Transverse colon (tissue), 4 donors: Measurements from ENCODE around the gene ATP5ME. TPM values are rescaled to one million over a fixed set of nuclear protein-coding genes. Genes with fewer than 3 reads are reported as not detected.

Experiments used
- DNase-seq: peaks from one replicate; pipeline ENCODE4 v3.0.0-alpha.2; 2019
- H3K27ac ChIP-seq, 4 donors: fragments of 200-600 bp; sonication (generic); 2 replicates each; pipeline ENCODE4 v1.5.1; 2016 to 2018; ENCODE audit warnings: inconsistent platforms in 4 of 4
- H3K27me3 ChIP-seq: fragments of 200-600 bp; sonication (generic); 2 replicates; pipeline ENCODE4 v1.5.1; 2017; ENCODE audit warnings: inconsistent platforms
- H3K36me3 ChIP-seq, 4 donors: fragments of 200-600 bp; sonication (generic); 2 replicates each; pipeline ENCODE4 v1.5.1; 2017 to 2019; ENCODE audit warnings: inconsistent platforms in 4 of 4
- H3K4me1 ChIP-seq, 4 donors: fragments of 200-600 bp; sonication (generic); 2 replicates each; pipeline ENCODE4 v1.5.1; 2017 to 2020; ENCODE audit warnings: inconsistent platforms in 4 of 4
- H3K4me3 ChIP-seq, 4 donors: fragments of 200-600 bp; sonication (generic); 1 replicate in 1 of 4; 2 replicates in 3 of 4; pipeline versions ENCODE4 v1.5.1 to v1.6.1; 2017 to 2019; ENCODE audit warnings: inconsistent platforms in 4 of 4
- H3K9me3 ChIP-seq, 2 donors: fragments of 200-600 bp; sonication (generic); 2 replicates each; pipeline ENCODE4 v1.5.1; 2017 to 2019; ENCODE audit warnings: inconsistent platforms in 2 of 2
- EP300 ChIP-seq: sonication (generic); formaldehyde crosslinking; IDR thresholded peaks from one replicate; pipeline ENCODE4 v1.6.1; 2017; ENCODE audit warnings: antibody characterized with exemption, low read depth
- POLR2A ChIP-seq: fragments of 450-650 bp; IDR thresholded peaks from one replicate; pipeline ENCODE4 v1.6.1; 2016; ENCODE audit warnings: antibody characterized with exemption, mild to moderate bottlenecking, moderate library complexity
- POLR2AphosphoS5 ChIP-seq, 3 donors: sonication (generic); formaldehyde crosslinking; IDR thresholded peaks; one replicate each; pipeline ENCODE4 v1.6.1; 2016; ENCODE audit warnings: antibody characterized with exemption in 3 of 3
- WGBS, 2 donors: methylation state at CpG; one replicate each; pipeline ENCODE4 v1.1.5; 2018; ENCODE audit warnings: low coverage in 1 of 2; 5-methylcytosine and 5-hydroxymethylcytosine counted together
- in situ Hi-C, 4 donors: fragments of 200-750 bp; cut with MboI; loops; one replicate each; pipeline versions ENCODE4 v1.15.0 to v1.15.1; 2017; ENCODE audit warnings: low sequenced_read_pairs in 3 of 4, low pct_ligation_motif_present in 1 of 4, low pct_unique_long_range_greater_than_20kb in 1 of 4
- intact Hi-C: fragments of 100-400 bp; cut with DNase I; formaldehyde crosslinking; loops from one replicate; pipeline ENCODE4 v1.15.1; 2023; ENCODE audit warnings: low total_unique reads
- total RNA-seq, 4 donors: library from RNA; depleted of rRNA; stranded (reverse); fragments of >200 nt; gene quantifications; one replicate each; pipeline ENCODE4 v1.1.0, GENCODE V29; 2016
- TF ChIP-seq, protein P1 (sequence below), 5 experiments: fragments of 200-600 bp in 3 of 5; fragments of 450-650 bp in 2 of 5; sonication (generic) in 3 of 5; IDR thresholded peaks; 1 replicate in 2 of 5; 2 replicates in 3 of 5; pipeline ENCODE4 v1.5.1; 2016 to 2017; ENCODE audit warnings: antibody characterized with exemption in 5 of 5, inconsistent platforms in 3 of 5, mild to moderate bottlenecking in 2 of 5, moderate library complexity in 1 of 5

The ATP5ME gene
- total RNA-seq, 4 donors from 2014 or later: 52.0 to 152 (median 148) TPM; not detected in 1

GRCh38 chr4:657834-658667 is 16.0 kb downstream of the ATP5ME start:
- H3K4me1 ChIP-seq: peaks cover 0 to 2% (median under 1%) of the 10 kb centered on the region in 4 donors
- no peak for DNase-seq
- H3K4me3 ChIP-seq: no peak overlapping the region
- TF ChIP-seq EP300: no peak
- TF ChIP-seq POLR2AphosphoS5 (IDR thresholded peaks at IDR 0.05): no peak
- TF ChIP-seq, protein P1, sequence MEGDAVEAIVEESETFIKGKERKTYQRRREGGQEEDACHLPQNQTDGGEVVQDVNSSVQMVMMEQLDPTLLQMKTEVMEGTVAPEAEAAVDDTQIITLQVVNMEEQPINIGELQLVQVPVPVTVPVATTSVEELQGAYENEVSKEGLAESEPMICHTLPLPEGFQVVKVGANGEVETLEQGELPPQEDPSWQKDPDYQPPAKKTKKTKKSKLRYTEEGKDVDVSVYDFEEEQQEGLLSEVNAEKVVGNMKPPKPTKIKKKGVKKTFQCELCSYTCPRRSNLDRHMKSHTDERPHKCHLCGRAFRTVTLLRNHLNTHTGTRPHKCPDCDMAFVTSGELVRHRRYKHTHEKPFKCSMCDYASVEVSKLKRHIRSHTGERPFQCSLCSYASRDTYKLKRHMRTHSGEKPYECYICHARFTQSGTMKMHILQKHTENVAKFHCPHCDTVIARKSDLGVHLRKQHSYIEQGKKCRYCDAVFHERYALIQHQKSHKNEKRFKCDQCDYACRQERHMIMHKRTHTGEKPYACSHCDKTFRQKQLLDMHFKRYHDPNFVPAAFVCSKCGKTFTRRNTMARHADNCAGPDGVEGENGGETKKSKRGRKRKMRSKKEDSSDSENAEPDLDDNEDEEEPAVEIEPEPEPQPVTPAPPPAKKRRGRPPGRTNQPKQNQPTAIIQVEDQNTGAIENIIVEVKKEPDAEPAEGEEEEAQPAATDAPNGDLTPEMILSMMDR (IDR thresholded peaks at IDR 0.05): no peak
- no peak for TF ChIP-seq POLR2A
- no peaks in the 10 kb centered on the region for H3K9me3 ChIP-seq
- WGBS, 2 donors: 75 to 80% methylated on average over 1 to 21 of the region's 27 CpGs
- intact Hi-C loops: no loop called here
- H3K27ac ChIP-seq: no peak overlapping the region
- in situ Hi-C loops: no loop called here
- H3K27me3 ChIP-seq: peaks cover 19% of the 10 kb centered on the region
- no peaks in the 10 kb centered on the region for H3K36me3 ChIP-seq

DNA sequence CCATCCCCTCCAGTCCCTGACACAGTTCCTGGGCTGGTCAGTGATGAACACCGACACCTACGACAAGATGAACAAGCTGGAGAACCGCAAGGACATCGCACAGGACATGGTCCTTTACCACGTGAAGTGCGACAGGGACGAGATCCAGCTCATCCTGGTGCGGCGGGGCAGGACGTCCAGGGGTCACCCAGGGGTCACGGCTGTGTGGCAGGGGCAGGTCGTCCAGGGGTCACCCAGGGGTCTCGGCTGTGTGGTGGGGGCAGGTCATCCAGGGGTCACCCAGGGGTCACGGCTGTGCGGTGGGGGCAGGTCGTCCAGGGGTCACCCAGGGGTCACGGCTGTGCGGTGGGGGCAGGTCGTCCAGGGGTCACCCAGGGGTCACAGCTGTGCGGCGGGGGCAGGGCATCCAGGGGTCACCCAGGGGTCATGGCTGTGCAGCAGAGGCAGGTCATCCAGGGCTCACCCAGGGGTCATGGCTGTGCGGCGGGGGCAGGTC is 16.7 kb downstream of the ATP5ME start:
- no peak overlapping the region for H3K27ac ChIP-seq
- intact Hi-C loops (no loop called here), in situ Hi-C loops (no loop called here)
- H3K27me3 ChIP-seq: peaks cover 19% of the 10 kb centered on the region
- H3K4me1 ChIP-seq: no peaks in the 10 kb centered on the region
- 69 to 80% methylated on average over 3 to 15 of the region's 23 CpGs for WGBS, 2 donors
- H3K4me3 ChIP-seq: no peak overlapping the region
- H3K9me3 ChIP-seq: no peaks in the 10 kb centered on the region
- TF ChIP-seq POLR2A: no peak
- TF ChIP-seq, protein P1 (IDR thresholded peaks at IDR 0.05): no peak
- H3K36me3 ChIP-seq: no peaks in the 10 kb centered on the region
- DNase-seq: no peak

DNA sequence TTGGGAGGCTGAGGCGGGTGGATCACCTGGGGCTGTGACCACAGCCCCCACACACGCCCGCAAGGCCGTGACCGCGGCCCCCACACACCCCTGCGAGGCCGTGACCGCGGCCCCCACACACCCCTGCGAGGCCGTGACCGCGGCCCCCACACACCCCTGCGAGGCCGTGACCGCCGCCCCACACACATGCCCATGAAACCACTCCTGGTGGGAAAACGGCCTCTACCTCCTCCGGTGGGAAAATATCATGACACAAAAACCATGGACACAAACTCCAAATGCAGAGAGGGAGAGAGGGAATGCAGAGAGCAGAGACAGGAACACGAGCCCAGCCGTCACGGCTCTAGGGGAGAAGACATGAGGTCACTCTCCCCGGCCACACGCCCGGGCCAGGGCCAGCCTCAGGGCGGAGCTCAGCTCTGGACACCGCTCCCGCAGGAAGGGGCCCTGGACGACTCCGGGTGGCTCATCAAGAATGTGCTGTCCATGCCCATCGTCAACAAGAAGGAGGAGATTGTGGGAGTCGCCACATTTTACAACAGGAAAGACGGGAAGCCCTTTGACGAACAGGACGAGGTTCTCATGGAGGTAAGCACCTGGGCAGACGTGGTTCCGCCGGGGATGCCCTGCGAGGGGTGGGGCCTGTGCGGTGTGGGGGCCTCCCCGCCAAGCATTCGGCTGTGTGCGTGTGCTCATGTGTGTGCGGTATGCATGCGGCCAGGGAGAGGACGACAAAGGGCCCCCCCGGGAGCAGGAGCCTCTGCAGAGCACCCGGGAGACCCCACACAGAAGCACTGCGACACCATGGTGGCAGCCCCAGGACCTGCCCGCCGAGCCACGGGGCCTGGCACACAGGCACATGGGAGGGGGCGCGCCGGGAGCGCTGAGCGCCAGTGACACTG is 17.4 kb downstream of the ATP5ME start:
- Histone ChIP-seq H3K27me3 (peaks cover 26% of the 10 kb centered on the region), H3K9me3 (no peaks in the 10 kb centered on the region), H3K36me3 (no peaks in the 10 kb centered on the region), H3K27ac (no peak overlapping the region), H3K4me1 (no peaks in the 10 kb centered on the region), H3K4me3 (no peak overlapping the region)
- intact Hi-C loops: no loop called here
- no peak for TF ChIP-seq POLR2AphosphoS5 (IDR thresholded peaks at IDR 0.05)
- TF ChIP-seq, protein P1 (IDR thresholded peaks at IDR 0.05): no peak
- TF ChIP-seq POLR2A: no peak
- TF ChIP-seq EP300: no peak
- in situ Hi-C loops: no loop called here
- DNase-seq: no peak
- WGBS, 2 donors: 39 to 69% methylated on average over 6 to 54 of the region's 58 CpGs

- no peaks in the 10 kb centered on the region for H3K36me3 ChIP-seq
- TF ChIP-seq, protein P1 (IDR thresholded peaks at IDR 0.05): no peak
- no peak overlapping the region for H3K27ac ChIP-seq
- H3K27me3 ChIP-seq: peaks cover 37% of the 10 kb centered on the region
- in situ Hi-C loops (no loop called here), intact Hi-C loops (no loop called here)
- H3K9me3 ChIP-seq: no peaks in the 10 kb centered on the region
- 65% methylated on average over 21 of the region's 26 CpGs; no CpG with 5 or more reads in 1 of the 2 donors for WGBS, 2 donors
- no peaks in the 10 kb centered on the region for H3K4me1 ChIP-seq
- DNase-seq: no peak
- H3K4me3 ChIP-seq: no peak overlapping the region
Measured at GRCh38 chr4:655464-656151, 18.5 kb downstream of the ATP5ME start.
